GM12872 (cell line): ENCODE results near the gene ZNF644.

Experiments used
- CTCF ChIP-seq: IDR thresholded peaks from 3 replicates; pipeline ENCODE4 v1.5.1; 2011; ENCODE audit warnings: low read depth, mild to moderate bottlenecking, low read length, moderate library complexity; ENCODE audit not compliant: insufficient read depth

Gene ZNF644

GRCh38 chr1:90973897-90974798 is 47.7 kb downstream of the ZNF644 start:
- no peak for TF ChIP-seq CTCF

- TF ChIP-seq CTCF, result no peak
Measured at GRCh38 chr1:90970208-90970607, 51.6 kb downstream of the ZNF644 start.

- TF ChIP-seq CTCF, result no peak
Measured at GRCh38 chr1:90969241-90969640, 52.6 kb downstream of the ZNF644 start.

GRCh38 chr1:90964444-90965035 is 57.3 kb downstream of the ZNF644 start:
- peak; percentile 19; the same call in 1 of the 3 replicates for TF ChIP-seq CTCF

GRCh38 chr1:90963651-90964050 is 58.2 kb downstream of the ZNF644 start:
- no peak for TF ChIP-seq CTCF

- no peak for TF ChIP-seq CTCF
Measured at GRCh38 chr1:90963236-90963635, 58.6 kb downstream of the ZNF644 start.

GRCh38 chr1:90959352-90960206 is 62.3 kb downstream of the ZNF644 start:
- TF ChIP-seq CTCF, result no peak
